ENCODE results near the gene TTF2.
A peak's percentile ranks its signal among the peaks of the same experiment; 100 is the strongest.
"Not testable (repeated sequence)": the region's sequence is repeated elsewhere in the genome, so short reads cannot be mapped to it uniquely, and the experiment has no call there.

The TTF2 gene

GRCh38 chr1:117146575-117147340 is 86.6 kb downstream of the TTF2 start:
- ChIA-PET CTCF (interaction anchor here (0.6 to 1.6 kb wide), 2 partner anchors 18 to 23 kb away, joined by 4 to 7 read pairs; no protein-coding TSS in a partner anchor), POLR2A (no interaction called here)
- DNase-seq (ENCODE audit: extremely low spot score), result peak; percentile 59
- TF ChIP-seq L3MBTL2 (conservative IDR thresholded peaks at IDR 0.05) (no peak), BHLHE40 (IDR thresholded peaks at IDR 0.05; ENCODE audit: borderline replicate concordance) (no peak), TARDBP (IDR thresholded peaks at IDR 0.05) (no peak), CTBP1 (IDR thresholded peaks at IDR 0.05; ENCODE audit: borderline replicate concordance) (0 out of 2 replicates have a peak, but pooled peaks have one; percentile 17)

DNA sequence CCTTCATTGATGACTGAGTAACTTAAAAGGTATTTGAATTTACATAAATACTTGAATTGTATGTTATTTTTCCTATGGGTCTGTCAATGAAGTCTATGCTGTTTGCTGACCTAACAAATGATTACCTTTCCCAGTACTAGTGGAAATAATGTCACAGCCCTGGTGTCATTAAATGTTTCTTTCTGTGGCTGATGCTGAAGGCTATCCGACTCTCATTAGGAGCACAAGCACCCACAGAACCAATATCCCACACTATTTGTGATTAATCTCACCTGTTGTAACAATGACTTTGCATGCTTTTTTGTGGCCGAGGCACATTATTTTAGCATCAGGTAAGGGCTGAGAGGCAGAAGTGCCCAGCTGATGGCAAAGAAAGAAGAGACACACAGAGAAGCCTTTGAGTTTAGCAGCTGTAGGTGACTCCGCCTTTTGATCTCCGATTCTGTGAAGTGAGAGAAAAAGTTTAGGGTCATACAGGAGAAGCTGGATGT is 87.3 kb downstream of the TTF2 start:
- CTCF ChIA-PET, result interaction anchor here (0.6 to 1.6 kb wide), 2 partner anchors 19 kb away, joined by 4 to 7 read pairs; no protein-coding TSS in a partner anchor
- no peak for DNase-seq (ENCODE audit: extremely low spot score)
- TF ChIP-seq FOXM1 (IDR thresholded peaks at IDR 0.05; ENCODE audit: borderline replicate concordance) (no peak), TARDBP (IDR thresholded peaks at IDR 0.05) (no peak), SUZ12 (IDR thresholded peaks at IDR 0.05) (no peak), L3MBTL2 (conservative IDR thresholded peaks at IDR 0.05) (no peak), FOXK2 (IDR thresholded peaks at IDR 0.05) (no peak), LEF1 (IDR thresholded peaks at IDR 0.05; ENCODE audit: borderline replicate concordance) (no peak), BHLHE40 (IDR thresholded peaks at IDR 0.05; ENCODE audit: borderline replicate concordance) (no peak), SP1 (IDR thresholded peaks at IDR 0.05) (no peak), ZNF384 (IDR thresholded peaks at IDR 0.05) (no peak), NFRKB (IDR thresholded peaks at IDR 0.05) (no peak), HDGF (IDR thresholded peaks at IDR 0.05; ENCODE audit: borderline replicate concordance) (no peak), ARNT (IDR thresholded peaks at IDR 0.05) (no peak), ELF4 (IDR thresholded peaks at IDR 0.05) (no peak), CTBP1 (IDR thresholded peaks at IDR 0.05; ENCODE audit: borderline replicate concordance) (no peak), FOXA1 (IDR thresholded peaks at IDR 0.05) (no peak)
- TF ChIP-seq, protein P1, sequence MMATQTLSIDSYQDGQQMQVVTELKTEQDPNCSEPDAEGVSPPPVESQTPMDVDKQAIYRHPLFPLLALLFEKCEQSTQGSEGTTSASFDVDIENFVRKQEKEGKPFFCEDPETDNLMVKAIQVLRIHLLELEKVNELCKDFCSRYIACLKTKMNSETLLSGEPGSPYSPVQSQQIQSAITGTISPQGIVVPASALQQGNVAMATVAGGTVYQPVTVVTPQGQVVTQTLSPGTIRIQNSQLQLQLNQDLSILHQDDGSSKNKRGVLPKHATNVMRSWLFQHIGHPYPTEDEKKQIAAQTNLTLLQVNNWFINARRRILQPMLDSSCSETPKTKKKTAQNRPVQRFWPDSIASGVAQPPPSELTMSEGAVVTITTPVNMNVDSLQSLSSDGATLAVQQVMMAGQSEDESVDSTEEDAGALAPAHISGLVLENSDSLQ (IDR thresholded peaks at IDR 0.05), result no peak
- POLR2A ChIA-PET, result interaction anchor here (0.7 kb wide), 1 partner anchor 34 kb away, joined by 3 read pairs; no protein-coding TSS in a partner anchor

- peak; percentile 39 for DNase-seq (ENCODE audit: extremely low spot score)
- no peak for TF ChIP-seq ZNF384 (IDR thresholded peaks at IDR 0.05)
- TF ChIP-seq ARNT (IDR thresholded peaks at IDR 0.05), result peak; percentile 69; the same call in 1 of the 2 replicates
- peak; percentile 65; the same call in 1 of the 2 replicates for TF ChIP-seq CTBP1 (IDR thresholded peaks at IDR 0.05; ENCODE audit: borderline replicate concordance)
- no peak for TF ChIP-seq L3MBTL2 (conservative IDR thresholded peaks at IDR 0.05)
- TF ChIP-seq, protein P1 (IDR thresholded peaks at IDR 0.05), result peak; percentile 89
- POLR2A ChIA-PET, result interaction anchor here (0.7 kb wide), 1 partner anchor 34 kb away, joined by 3 read pairs; no protein-coding TSS in a partner anchor
- CTCF ChIA-PET, result interaction anchor here (0.6 kb wide), 1 partner anchor 19 kb away, joined by 4 read pairs; no protein-coding TSS in a partner anchor
Observed at GRCh38 chr1:117147856-117148588, 87.9 kb downstream of the TTF2 start.

GRCh38 chr1:117150316-117150715 is 90.2 kb downstream of the TTF2 start:
- CTCF ChIA-PET, result no interaction called here
- POLR2A ChIA-PET, result interaction anchor here (0.6 kb wide), 1 partner anchor 90 kb away, joined by 3 read pairs; the partner anchor contains the start of gene TTF2
- DNase-seq (ENCODE audit: extremely low spot score), result no peak

DNA sequence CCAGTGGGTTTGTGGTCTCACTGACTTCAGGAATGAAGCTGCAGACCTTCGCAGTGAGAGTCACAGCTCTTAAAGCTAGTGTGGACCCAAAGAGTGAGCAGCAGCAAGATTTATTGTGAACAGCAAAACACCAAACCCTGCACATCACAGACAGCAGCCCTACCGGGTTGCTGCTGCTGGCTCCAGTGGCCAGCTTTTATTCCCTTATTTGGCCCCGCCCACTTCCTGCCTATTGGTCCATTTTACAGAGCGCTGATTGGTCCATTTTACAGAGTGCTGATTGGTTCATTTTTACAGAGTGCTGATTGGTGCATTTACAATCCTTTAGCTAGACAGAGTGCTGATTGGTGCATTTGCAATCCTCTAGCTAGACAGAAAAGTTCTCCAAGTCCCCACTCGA is 91.2 kb downstream of the TTF2 start:
- DNase-seq (ENCODE audit: extremely low spot score); POLR2A ChIA-PET; CTCF ChIA-PET: not testable (repeated sequence)

More at GRCh38 chr1:117150316-117150715, 90.2 kb downstream of the TTF2 start:
- TF ChIP-seq LEF1 (IDR thresholded peaks at IDR 0.05; ENCODE audit: borderline replicate concordance) (no peak), FOXK2 (IDR thresholded peaks at IDR 0.05) (no peak), SP1 (IDR thresholded peaks at IDR 0.05) (no peak)
